CD4-positive, alpha-beta memory T cell (primary cell): Measurements from ENCODE around the gene ARRDC3. TPM values are rescaled to one million over a fixed set of nuclear protein-coding genes. Genes with fewer than 3 reads are reported as not detected.
A peak's percentile ranks its signal among the peaks of the same experiment; 100 is the strongest.

ENCODE experiments used
- CTCF ChIA-PET: fragments of 350-600 bp; sonication (Branson Sonifier 250); formaldehyde crosslinking; loops from one replicate; lab custom pipeline; 2021; ENCODE audit warnings: inconsistent platforms; ENCODE audit not compliant: partially characterized antibody; lab: Charles Lee
- POLR2A ChIA-PET: fragments of 350-600 bp; sonication (Branson Sonifier 250); formaldehyde crosslinking; loops from one replicate; lab custom pipeline; 2021; ENCODE audit not compliant: partially characterized antibody; lab: Charles Lee
- DNase-seq, 5 donors: peaks; one replicate each; pipeline versions ENCODE4 v3.0.0 to v3.0.0-alpha.2; 2020 to 2022; ENCODE audit warnings: mixed read lengths in 1 of 5
- H3K27ac ChIP-seq: one replicate; pipeline ENCODE4 v1.7.0; 2013; ENCODE audit warnings: low read depth, low read length
- H3K27me3 ChIP-seq: 2 replicates; pipeline ENCODE4 v1.7.0; 2013; ENCODE audit warnings: mild to moderate bottlenecking, low read length, moderate library complexity; ENCODE audit not compliant: insufficient read depth
- H3K36me3 ChIP-seq: 2 replicates; pipeline ENCODE4 v1.7.0; 2013; ENCODE audit warnings: mild to moderate bottlenecking, low read length, moderate library complexity; ENCODE audit not compliant: insufficient read depth
- H3K4me1 ChIP-seq: 2 replicates; pipeline ENCODE4 v1.7.0; 2013; ENCODE audit warnings: mild to moderate bottlenecking, low read length, moderate library complexity; ENCODE audit not compliant: insufficient read depth
- H3K4me3 ChIP-seq, 2 donors: one replicate each; pipeline ENCODE4 v1.7.0; 2013; ENCODE audit warnings: low read length in 2 of 2, mild to moderate bottlenecking in 1 of 2
- H3K9me3 ChIP-seq, 2 donors: one replicate each; pipeline ENCODE4 v1.7.0; 2013; ENCODE audit warnings: low read length in 2 of 2, control low read depth in 1 of 2; ENCODE audit not compliant: control insufficient read depth in 1 of 2
- H3K27ac Mint-ChIP-seq, 7 donors: one replicate each; pipeline ENCODE4 v1.8.0; 2020 to 2021; ENCODE audit warnings: mixed read lengths in 7 of 7, mild to moderate bottlenecking in 6 of 7, inconsistent platforms in 3 of 7, moderate library complexity in 3 of 7
- H3K27me3 Mint-ChIP-seq, 2 donors: one replicate each; pipeline ENCODE4 v1.8.0; 2020 to 2021; ENCODE audit warnings: mixed read lengths in 2 of 2
- H3K36me3 Mint-ChIP-seq, 2 donors: one replicate each; pipeline ENCODE4 v1.8.0; 2020 to 2021; ENCODE audit warnings: mixed read lengths in 2 of 2, inconsistent platforms in 1 of 2, mild to moderate bottlenecking in 1 of 2
- H3K4me1 Mint-ChIP-seq, 4 donors: one replicate each; pipeline ENCODE4 v1.8.0; 2020 to 2021; ENCODE audit warnings: mixed read lengths in 4 of 4, mild to moderate bottlenecking in 1 of 4
- H3K4me3 Mint-ChIP-seq, 8 donors: one replicate each; pipeline ENCODE4 v1.8.0; 2020 to 2021; ENCODE audit warnings: mixed read lengths in 8 of 8, mild to moderate bottlenecking in 7 of 8, moderate library complexity in 6 of 8, inconsistent platforms in 3 of 8
- H3K9me3 Mint-ChIP-seq, 8 donors: one replicate each; pipeline ENCODE4 v1.8.0; 2020 to 2021; ENCODE audit warnings: mixed read lengths in 8 of 8, mild to moderate bottlenecking in 5 of 8, inconsistent platforms in 3 of 8, moderate library complexity in 1 of 8
- intact Hi-C: fragments of 100-400 bp; cut with micrococcal nuclease; formaldehyde crosslinking; loops from one replicate; pipeline ENCODE4 v1.15.1; 2023
- polyA plus RNA-seq, 2 donors: library from polyadenylated mRNA; unstranded; fragments of 300-500 nt; fragmentation: Illumina TruSeq; gene quantifications; one replicate each; pipeline ENCODE4 v1.2.3, GENCODE V29; 2021
- total RNA-seq, 2 experiments: library from RNA; stranded (reverse); gene quantifications; one replicate each; pipeline ENCODE4 v1.2.3, GENCODE V29; 2021

Gene ARRDC3
- total and polyA plus RNA-seq, 4 experiments from 2014 or later, result 46.7 to 130 (median 95.0) TPM

DNA sequence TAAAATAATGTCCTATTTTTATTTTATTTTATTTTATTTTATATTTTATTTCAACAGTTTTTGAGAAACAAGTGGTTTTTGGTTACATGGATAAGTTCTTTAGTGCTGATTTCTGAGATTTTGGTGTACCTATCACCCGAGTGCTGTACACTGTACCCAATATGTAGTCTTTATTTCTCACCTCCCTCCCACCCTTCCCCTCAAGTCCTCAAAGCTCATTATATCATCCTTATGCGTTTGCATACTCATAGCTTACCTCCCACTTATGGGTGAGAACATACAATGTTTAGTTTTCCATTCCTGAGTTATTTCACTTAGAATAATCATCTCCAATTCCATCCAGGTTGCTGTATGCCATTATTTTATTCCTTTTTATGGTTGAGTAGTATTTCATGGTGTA is 63.5 kb downstream of the ARRDC3 start:
- no peaks in the 10 kb centered on the region for H3K27me3 ChIP-seq
- no peaks in the 10 kb centered on the region for H3K9me3 ChIP-seq
- intact Hi-C loops, result no loop called here
- ChIA-PET POLR2A (no interaction called here), CTCF (no interaction called here)
- H3K4me3 ChIP-seq, result no peak overlapping the region
- DNase-seq, result no peak
- H3K4me1 ChIP-seq, result peaks cover 4% of the 10 kb centered on the region
- H3K36me3 ChIP-seq, result no peaks in the 10 kb centered on the region
- H3K27ac ChIP-seq, result no peak overlapping the region
- Mint-ChIP-seq H3K4me3 (no peak overlapping the region), H3K9me3 (peaks cover 0 to 1% (median 0%) of the 10 kb centered on the region in 8 donors), H3K27me3 (no peaks in the 10 kb centered on the region), H3K27ac (no peak overlapping the region), H3K4me1 (peaks cover 0 to 15% (median 3%) of the 10 kb centered on the region in 4 donors), H3K36me3 (no peaks in the 10 kb centered on the region)

DNA sequence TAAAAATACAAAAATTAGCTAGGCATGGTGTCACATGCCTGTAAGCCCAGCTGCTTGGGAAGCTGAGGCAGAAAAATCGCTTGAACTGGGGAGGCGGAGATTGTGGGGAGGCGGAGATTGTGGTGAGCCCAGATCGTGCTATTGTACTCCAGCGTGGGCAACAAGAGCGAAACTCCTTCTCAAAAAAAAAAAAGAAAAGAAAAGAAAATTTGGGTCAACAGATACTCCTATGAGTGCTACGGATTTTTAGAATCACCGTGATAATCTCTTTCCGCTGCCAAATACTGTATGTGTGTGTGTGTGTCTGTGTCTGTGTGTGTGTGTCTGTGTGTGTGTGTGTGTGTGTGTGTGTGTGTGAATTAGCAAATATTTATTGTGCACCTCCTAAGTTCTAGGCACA is 64.4 kb downstream of the ARRDC3 start:
- H3K4me3 Mint-ChIP-seq, result peak overlapping the region in 4 of 8 donors; percentile 26 to 64 (median 44)
- peaks cover 13% of the 10 kb centered on the region for H3K4me1 ChIP-seq
- H3K27me3 Mint-ChIP-seq, result no peaks in the 10 kb centered on the region

More for the DNA sequence above, 64.4 kb downstream of the ARRDC3 start:
- no peaks in the 10 kb centered on the region for H3K36me3 Mint-ChIP-seq
- peaks cover 0 to 1% (median 0%) of the 10 kb centered on the region in 8 donors for H3K9me3 Mint-ChIP-seq
- no peaks in the 10 kb centered on the region for H3K27me3 ChIP-seq
- no peaks in the 10 kb centered on the region for H3K9me3 ChIP-seq
- CTCF ChIA-PET, result interaction anchor here (0.9 to 1.8 kb wide), 2 partner anchors 38 to 66 kb away, joined by 3 to 4 read pairs; no protein-coding TSS in a partner anchor
- peaks cover 9 to 24% (median 11%) of the 10 kb centered on the region in 4 donors for H3K4me1 Mint-ChIP-seq
- H3K4me3 ChIP-seq, result no peak overlapping the region
- intact Hi-C loops, result no loop called here
- POLR2A ChIA-PET, result interaction anchor here (1.5 to 10.4 kb wide), 2 partner anchors 62 to 64 kb away, joined by 7 to 217 read pairs; partner anchors contain the start of gene ARRDC3
- peak; percentile 24 to 53 (median 53) for DNase-seq
- H3K27ac Mint-ChIP-seq, result peak overlapping the region in 5 of 7 donors; percentile 17 to 87 (median 57)
- no peaks in the 10 kb centered on the region for H3K36me3 ChIP-seq
- no peak overlapping the region for H3K27ac ChIP-seq
